Measurements from ENCODE around the gene LRRC55. TPM values are rescaled to one million over a fixed set of nuclear protein-coding genes. Genes with fewer than 3 reads are reported as not detected.
"Not testable (repeated sequence)": the region's sequence is repeated elsewhere in the genome, so short reads cannot be mapped to it uniquely, and the experiment has no call there.

The LRRC55 gene
- total and polyA plus RNA-seq, 2 experiments from 2014 or later, result 0.15 to 1.5 TPM

- no peaks in the 10 kb centered on the region for H4K20me1 ChIP-seq (replicated peaks; ENCODE audit: insufficient read depth)
- no peaks in the 10 kb centered on the region for H3K79me2 ChIP-seq (replicated peaks; ENCODE audit: insufficient read depth)
- TF ChIP-seq EZH2 (IDR thresholded peaks at IDR 0.05; ENCODE audit: low read depth, unreplicated experiment) (no peak), ZNF114 (CRISPR knock-in tag; IDR thresholded peaks at IDR 0.05) (no peak), STAT1 (IDR thresholded peaks at IDR 0.05; ENCODE audit: unreplicated experiment) (no peak), REST (IDR thresholded peaks at IDR 0.05; ENCODE audit: unreplicated experiment) (no peak)
- Mint-ChIP-seq H3K27me3 (ENCODE audit: insufficient read depth, low read depth, poor library complexity) (peaks cover 4% of the 10 kb centered on the region), H3K36me3 (ENCODE audit: low read depth) (peaks cover 20% of the 10 kb centered on the region), H3K27ac (no peak overlapping the region), H3K4me3 (no peak overlapping the region), H3K4me1 (no peaks in the 10 kb centered on the region), H3K9me3 (peaks cover 34% of the 10 kb centered on the region)
- DNase-seq (ENCODE audit: low spot score) (no peak), ATAC-seq (no peak)
- no peaks in the 10 kb centered on the region for H3K27me3 ChIP-seq (ENCODE audit: insufficient read depth)
- no peak overlapping the region for H3K27ac ChIP-seq (ENCODE audit: low read depth)
- H3F3A ChIP-seq (replicated peaks; ENCODE audit: low read depth), result no peaks in the 10 kb centered on the region
- no peak overlapping the region for H3K4me2 ChIP-seq
- H3K4me1 ChIP-seq (ENCODE audit: insufficient read depth), result no peaks in the 10 kb centered on the region
- H2AFZ ChIP-seq, result no peak overlapping the region
- H3K4me3 ChIP-seq, result no peak overlapping the region
- H3K36me3 ChIP-seq (ENCODE audit: insufficient read depth), result no peaks in the 10 kb centered on the region
- H3K9me2 ChIP-seq (ENCODE audit: insufficient read depth), result 0 out of 2 replicates have a peak, but pooled peaks cover 4% of the 10 kb centered on the region
Observed at GRCh38 chr11:57167125-57167846, 14.5 kb upstream of the LRRC55 start.

DNA sequence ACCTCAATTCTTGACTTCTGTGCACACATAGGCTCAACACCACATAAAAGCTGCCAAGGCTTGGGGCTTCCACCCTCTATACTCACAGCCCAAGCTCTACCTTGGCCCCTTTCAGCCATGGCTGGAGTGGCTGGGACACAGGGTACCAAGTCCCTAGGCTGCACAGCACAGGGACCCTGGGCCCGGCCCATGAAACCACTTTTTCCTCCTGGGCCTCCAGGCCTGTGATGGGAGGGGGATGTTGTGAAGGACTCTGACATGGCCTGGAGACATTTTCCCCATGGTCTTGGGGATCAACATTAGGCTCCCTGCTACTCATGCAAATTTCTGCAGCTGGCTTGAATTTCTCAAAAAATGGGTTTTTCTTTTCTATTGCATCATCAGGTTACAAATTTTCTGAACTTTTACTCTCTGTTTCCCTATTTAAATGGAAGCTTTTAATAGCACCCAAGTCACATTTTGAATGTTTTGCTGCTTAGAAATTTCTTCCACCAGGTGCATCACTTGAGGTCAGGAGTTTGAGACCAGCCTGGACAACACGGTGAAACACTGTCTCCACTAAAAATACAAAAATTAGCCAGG, 11.9 kb upstream of the LRRC55 start:
- peaks cover 20% of the 10 kb centered on the region for H3K36me3 Mint-ChIP-seq (ENCODE audit: low read depth)

GRCh38 chr11:57172031-57172430, 9.7 kb upstream of the LRRC55 start:
- ATAC-seq (no peak), DNase-seq (ENCODE audit: low spot score) (no peak)
- no peak overlapping the region for H2AFZ ChIP-seq
- no peaks in the 10 kb centered on the region for H3K9me2 ChIP-seq (ENCODE audit: insufficient read depth)
- no peaks in the 10 kb centered on the region for H3K36me3 ChIP-seq (ENCODE audit: insufficient read depth)
- peaks cover 34% of the 10 kb centered on the region for H3K9me3 Mint-ChIP-seq
- H3K4me3 ChIP-seq, result no peak overlapping the region
- H3F3A ChIP-seq (replicated peaks; ENCODE audit: low read depth), result no peaks in the 10 kb centered on the region
- no peak overlapping the region for H3K27ac Mint-ChIP-seq
- no peak overlapping the region for H3K4me2 ChIP-seq
- H3K27ac ChIP-seq (ENCODE audit: low read depth), result no peak overlapping the region
- no peaks in the 10 kb centered on the region for H3K79me2 ChIP-seq (replicated peaks; ENCODE audit: insufficient read depth)
- no peaks in the 10 kb centered on the region for H3K4me1 ChIP-seq (ENCODE audit: insufficient read depth)
- H3K4me3 Mint-ChIP-seq, result no peak overlapping the region
- peaks cover 2% of the 10 kb centered on the region for H3K27me3 Mint-ChIP-seq (ENCODE audit: insufficient read depth, low read depth, poor library complexity)
- H3K27me3 ChIP-seq (ENCODE audit: insufficient read depth), result no peaks in the 10 kb centered on the region
- H3K36me3 Mint-ChIP-seq (ENCODE audit: low read depth), result peaks cover 20% of the 10 kb centered on the region
- H4K20me1 ChIP-seq (replicated peaks; ENCODE audit: insufficient read depth), result no peaks in the 10 kb centered on the region
- no peaks in the 10 kb centered on the region for H3K4me1 Mint-ChIP-seq
- TF ChIP-seq ZNF114 (CRISPR knock-in tag; IDR thresholded peaks at IDR 0.05) (no peak), EZH2phosphoT487 (IDR thresholded peaks at IDR 0.05; ENCODE audit: unreplicated experiment) (no peak), JUNB (IDR thresholded peaks at IDR 0.05; ENCODE audit: unreplicated experiment) (no peak), POLR2AphosphoS5 (IDR thresholded peaks at IDR 0.05; ENCODE audit: low read depth) (no peak), REST (IDR thresholded peaks at IDR 0.05; ENCODE audit: unreplicated experiment) (no peak), EZH2 (IDR thresholded peaks at IDR 0.05; ENCODE audit: low read depth, unreplicated experiment) (no peak)
- TF ChIP-seq, protein P1, sequence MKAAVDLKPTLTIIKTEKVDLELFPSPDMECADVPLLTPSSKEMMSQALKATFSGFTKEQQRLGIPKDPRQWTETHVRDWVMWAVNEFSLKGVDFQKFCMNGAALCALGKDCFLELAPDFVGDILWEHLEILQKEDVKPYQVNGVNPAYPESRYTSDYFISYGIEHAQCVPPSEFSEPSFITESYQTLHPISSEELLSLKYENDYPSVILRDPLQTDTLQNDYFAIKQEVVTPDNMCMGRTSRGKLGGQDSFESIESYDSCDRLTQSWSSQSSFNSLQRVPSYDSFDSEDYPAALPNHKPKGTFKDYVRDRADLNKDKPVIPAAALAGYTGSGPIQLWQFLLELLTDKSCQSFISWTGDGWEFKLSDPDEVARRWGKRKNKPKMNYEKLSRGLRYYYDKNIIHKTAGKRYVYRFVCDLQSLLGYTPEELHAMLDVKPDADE (IDR thresholded peaks at IDR 0.05), result no peak

More for the DNA sequence above, 11.9 kb upstream of the LRRC55 start:
- not testable (repeated sequence) for H3K4me3 ChIP-seq; H3K4me3 Mint-ChIP-seq; H2AFZ ChIP-seq; H3F3A ChIP-seq (replicated peaks; ENCODE audit: low read depth); H3K79me2 ChIP-seq (replicated peaks; ENCODE audit: insufficient read depth); H3K27me3 ChIP-seq (ENCODE audit: insufficient read depth); H3K27ac Mint-ChIP-seq; DNase-seq (ENCODE audit: low spot score); H3K27me3 Mint-ChIP-seq (ENCODE audit: insufficient read depth, low read depth, poor library complexity); H3K27ac ChIP-seq (ENCODE audit: low read depth); H3K9me2 ChIP-seq (ENCODE audit: insufficient read depth); H3K4me1 Mint-ChIP-seq; ATAC-seq; H3K4me2 ChIP-seq; H3K36me3 ChIP-seq (ENCODE audit: insufficient read depth); H3K4me1 ChIP-seq (ENCODE audit: insufficient read depth); H4K20me1 ChIP-seq (replicated peaks; ENCODE audit: insufficient read depth)
- H3K9me3 Mint-ChIP-seq, result peaks cover 34% of the 10 kb centered on the region
